Measurements from ENCODE around the gene THBS2. TPM values are rescaled to one million over a fixed set of nuclear protein-coding genes. Genes with fewer than 3 reads are reported as not detected.
A peak's percentile ranks its signal among the peaks of the same experiment; 100 is the strongest.

THBS2 gene
- total RNA-seq, 1 experiment from 2014 or later, result 0.39 TPM

DNA sequence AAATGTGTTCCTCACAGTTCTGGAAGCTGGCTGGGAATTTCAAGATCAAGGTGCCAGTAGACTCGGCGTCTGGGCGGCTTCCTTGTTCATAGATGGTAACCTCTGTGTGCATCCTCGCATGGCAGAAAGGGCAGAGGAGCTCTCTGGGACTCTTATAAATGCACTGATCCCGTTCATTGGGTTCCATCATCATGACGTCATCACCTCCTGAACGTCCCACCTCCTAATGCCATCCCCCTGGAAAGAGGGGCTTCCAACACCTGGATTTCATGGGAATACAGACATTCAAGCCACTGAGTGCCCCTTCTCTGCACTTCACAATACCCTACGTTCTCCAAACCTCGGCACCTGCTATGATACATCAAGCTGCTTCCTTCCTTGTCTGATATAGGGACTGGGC, 37.5 kb upstream of the THBS2 start:
- intact Hi-C loops (cut with micrococcal nuclease), result no loop called here
- RAD21 ChIA-PET (ENCODE audit: low non-redundant PET in 1 of 2, low total read pairs in 2 of 2, uncharacterized antibody in 2 of 2, unreplicated experiment in 2 of 2), result no interaction called here
- Histone ChIP-seq H4K20me1 (ENCODE audit: insufficient read depth) (no peaks in the 10 kb centered on the region), H3K9me3 (ENCODE audit: control insufficient read depth in 1 of 2, insufficient read depth in 1 of 2, low read depth in 1 of 2, low read length in 2 of 2) (no peaks in the 10 kb centered on the region), H3K27me3 (ENCODE audit: insufficient read depth, low read length) (no peaks in the 10 kb centered on the region), H3K4me3 (replicated peaks in 1 of 2; ENCODE audit: low read depth in 1 of 2, low read length in 2 of 2) (no peak overlapping the region), H3K36me3 (ENCODE audit: control insufficient read depth in 1 of 2, insufficient read depth in 2 of 2, low read length in 2 of 2) (0 out of 4 replicates have a peak, but pooled peaks cover 0 to 2% of the 10 kb centered on the region in 2 experiments), H3K27ac (ENCODE audit: low read depth, low read length) (peak overlapping the region; percentile 84; the same call in 1 of the 2 replicates), H3K4me2 (ENCODE audit: low read length) (no peak overlapping the region), H2AFZ (ENCODE audit: low read depth, low read length, poor library complexity, severe bottlenecking) (no peak overlapping the region), H3K9me2 (ENCODE audit: insufficient read depth) (no peaks in the 10 kb centered on the region), H3K4me1 (ENCODE audit: control insufficient read depth in 1 of 2, insufficient read depth in 2 of 2, low read length in 2 of 2) (peaks cover 43 to 51% of the 10 kb centered on the region in 2 experiments), H3K9ac (ENCODE audit: low read length) (no peak overlapping the region), H3K79me2 (ENCODE audit: insufficient read depth, low read length) (no peaks in the 10 kb centered on the region)
- DNase-seq (ENCODE audit: low read depth, low spot score) (no peak), ATAC-seq (no peak)
- no TSS peak for BruUV-seq (replicated peaks)
- CTCF ChIA-PET, result no interaction called here
- TF ChIP-seq, protein P1, sequence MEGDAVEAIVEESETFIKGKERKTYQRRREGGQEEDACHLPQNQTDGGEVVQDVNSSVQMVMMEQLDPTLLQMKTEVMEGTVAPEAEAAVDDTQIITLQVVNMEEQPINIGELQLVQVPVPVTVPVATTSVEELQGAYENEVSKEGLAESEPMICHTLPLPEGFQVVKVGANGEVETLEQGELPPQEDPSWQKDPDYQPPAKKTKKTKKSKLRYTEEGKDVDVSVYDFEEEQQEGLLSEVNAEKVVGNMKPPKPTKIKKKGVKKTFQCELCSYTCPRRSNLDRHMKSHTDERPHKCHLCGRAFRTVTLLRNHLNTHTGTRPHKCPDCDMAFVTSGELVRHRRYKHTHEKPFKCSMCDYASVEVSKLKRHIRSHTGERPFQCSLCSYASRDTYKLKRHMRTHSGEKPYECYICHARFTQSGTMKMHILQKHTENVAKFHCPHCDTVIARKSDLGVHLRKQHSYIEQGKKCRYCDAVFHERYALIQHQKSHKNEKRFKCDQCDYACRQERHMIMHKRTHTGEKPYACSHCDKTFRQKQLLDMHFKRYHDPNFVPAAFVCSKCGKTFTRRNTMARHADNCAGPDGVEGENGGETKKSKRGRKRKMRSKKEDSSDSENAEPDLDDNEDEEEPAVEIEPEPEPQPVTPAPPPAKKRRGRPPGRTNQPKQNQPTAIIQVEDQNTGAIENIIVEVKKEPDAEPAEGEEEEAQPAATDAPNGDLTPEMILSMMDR (IDR thresholded peaks at IDR 0.05 in 2 of 3, conservative IDR thresholded peaks at IDR 0.05 in 1 of 3; ENCODE audit: borderline replicate concordance in 1 of 3, insufficient read depth in 1 of 3, low read depth in 2 of 3, low read length in 2 of 3), result no peak
- no peak for TF ChIP-seq JUND (IDR thresholded peaks at IDR 0.05)
- TF ChIP-seq ZNF274 (IDR thresholded peaks at IDR 0.05; ENCODE audit: low read depth, low read length), result no peak
- no peak for TF ChIP-seq CBX3 (IDR thresholded peaks at IDR 0.05; ENCODE audit: low read depth)
- no peak for TF ChIP-seq SIN3A (IDR thresholded peaks at IDR 0.05; ENCODE audit: low read depth)
- TF ChIP-seq EZH2 (IDR thresholded peaks at IDR 0.05), result no peak
- no peak for TF ChIP-seq YY1 (IDR thresholded peaks at IDR 0.05; ENCODE audit: extremely low read depth, insufficient replicate concordance, low read depth, low read length)
- TF ChIP-seq RAD21 (IDR thresholded peaks at IDR 0.05; ENCODE audit: low read depth), result no peak
- TF ChIP-seq FOSL1 (IDR thresholded peaks at IDR 0.05; ENCODE audit: low read depth), result no peak
- POLR2A ChIA-PET, result no interaction called here

Measured in HCT116 (cell line).